ENCODE measurements around the gene CTU2. TPM values are rescaled to one million over a fixed set of nuclear protein-coding genes. Genes with fewer than 3 reads are reported as not detected.

CTU2 gene
- total and polyA plus RNA-seq, 2 of the 4 experiments (the other 2 are of a cell fraction): 12.9 to 18.4 TPM

- no TSS peak for BruUV-seq (replicated peaks)
- dilution Hi-C loops (cut with HindIII; ENCODE audit: low sequenced_read_pairs, unreplicated experiment): no loop called here
- Histone ChIP-seq H2AK9ac (replicated peaks; ENCODE audit: low read depth, low read length, poor library complexity) (no peak overlapping the region), H2BK15ac (ENCODE audit: low read depth, low read length) (no peak overlapping the region), H3K9me1 (ENCODE audit: insufficient read depth, low read length) (no peaks in the 10 kb centered on the region), H3K4me2 (ENCODE audit: low read depth, low read length) (no peak overlapping the region), H2AK5ac (ENCODE audit: low read depth, low read length) (no peak overlapping the region), H3K23ac (ENCODE audit: low read depth, low read length) (no peak overlapping the region), H4K20me1 (ENCODE audit: insufficient read depth, low read length) (peaks cover 33% of the 10 kb centered on the region), H4K8ac (ENCODE audit: low read depth in 2 of 2, low read length in 2 of 2) (no peak overlapping the region), H3K4me3 (ENCODE audit: insufficient read depth, low read depth, low read length) (no peak overlapping the region), H4K5ac (ENCODE audit: low read depth, low read length) (no peak overlapping the region), H3K79me1 (ENCODE audit: low read depth in 1 of 2, low read length in 2 of 2) (peaks cover 5 to 31% of the 10 kb centered on the region in 2 experiments; a peak in 3 of 4 replicates), H3K4me1 (ENCODE audit: control insufficient read depth, insufficient read depth, low read length) (no peaks in the 10 kb centered on the region), H4K91ac (ENCODE audit: insufficient read depth, low read depth, low read length) (no peak overlapping the region), H2BK120ac (ENCODE audit: low read depth, low read length) (no peak overlapping the region), H2BK20ac (ENCODE audit: low read depth, low read length) (no peak overlapping the region), H2AFZ (replicated peaks; ENCODE audit: low read length, poor library complexity) (no peak overlapping the region), H3K18ac (ENCODE audit: low read depth, low read length) (no peak overlapping the region), H2BK5ac (ENCODE audit: low read depth, low read length, poor library complexity, severe bottlenecking) (no peak overlapping the region), H3K9me3 (ENCODE audit: control insufficient read depth, insufficient read depth, low read length) (no peaks in the 10 kb centered on the region), H3K56ac (ENCODE audit: extremely low read depth, insufficient read depth, low read length) (no peak overlapping the region), H3K27ac (ENCODE audit: insufficient read depth, low read length) (no peak overlapping the region), H3K27me3 (ENCODE audit: control insufficient read depth, insufficient read depth, low read length) (no peaks in the 10 kb centered on the region), H3K36me3 (ENCODE audit: control insufficient read depth, insufficient read depth, low read length) (peaks cover 80% of the 10 kb centered on the region), H3K4ac (ENCODE audit: low read depth, low read length) (no peak overlapping the region), H3K14ac (replicated peaks; ENCODE audit: low read depth, low read length) (no peak overlapping the region), H3K9ac (ENCODE audit: low read depth, low read length) (no peak overlapping the region)
- 90% methylated on average over 18 of the region's 21 CpGs; no CpG with 5 or more reads in 1 of the 2 experiments for WGBS, 2 experiments (ENCODE audit: extremely low coverage in 2 of 2, insufficient read length in 1 of 2)
- intact Hi-C loops (cut with micrococcal nuclease): no loop called here
- ChIA-PET CTCF (no interaction called here), POLR2A (ENCODE audit: unreplicated experiment) (no interaction called here)
- no peak for ATAC-seq (ENCODE audit: low read depth)
- in situ Hi-C loops (cut with MboI; ENCODE audit: low sequenced_read_pairs): no loop called here
- no peak for DNase-seq
- TF ChIP-seq RFX5 (IDR thresholded peaks at IDR 0.05; ENCODE audit: low read depth, low read length) (no peak), CHD1 (IDR thresholded peaks at IDR 0.05; ENCODE audit: low read depth, low read length) (no peak), MAFK (IDR thresholded peaks at IDR 0.05; ENCODE audit: low read depth, low read length) (no peak), RCOR1 (IDR thresholded peaks at IDR 0.05; ENCODE audit: insufficient replicate concordance, low read length) (no peak)
- TF ChIP-seq, protein P1, sequence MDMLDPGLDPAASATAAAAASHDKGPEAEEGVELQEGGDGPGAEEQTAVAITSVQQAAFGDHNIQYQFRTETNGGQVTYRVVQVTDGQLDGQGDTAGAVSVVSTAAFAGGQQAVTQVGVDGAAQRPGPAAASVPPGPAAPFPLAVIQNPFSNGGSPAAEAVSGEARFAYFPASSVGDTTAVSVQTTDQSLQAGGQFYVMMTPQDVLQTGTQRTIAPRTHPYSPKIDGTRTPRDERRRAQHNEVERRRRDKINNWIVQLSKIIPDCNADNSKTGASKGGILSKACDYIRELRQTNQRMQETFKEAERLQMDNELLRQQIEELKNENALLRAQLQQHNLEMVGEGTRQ (IDR thresholded peaks at IDR 0.05; ENCODE audit: low read depth, low read length): no peak
These were observed 10.3 kb downstream of the CTU2 start for GRCh38 chr16:88716601-88717001.

Data from IMR-90 (cell line).